DOHH2 (cell line): ENCODE measurements around the gene ROR1.

Experiments
- H3F3A ChIP-seq: fragments of 200-600 bp; sonication (generic), shearing (Covaris generic); 2 replicates; pipeline ENCODE4 v1.6.0; 2016; ENCODE audit warnings: antibody characterized with exemption, mild to moderate bottlenecking; ENCODE audit not compliant: control insufficient read depth, insufficient read depth
- H3K27ac ChIP-seq: fragments of 200-600 bp; sonication (generic); 2 replicates; pipeline ENCODE4 v1.5.1; 2014; ENCODE audit warnings: low read depth, mild to moderate bottlenecking, low read length, moderate library complexity
- H3K27me3 ChIP-seq: fragments of 200-600 bp; sonication (generic); 2 replicates; pipeline ENCODE4 v1.6.1; 2014; ENCODE audit warnings: mild to moderate bottlenecking, low read length, mixed read lengths; ENCODE audit not compliant: control insufficient read depth
- H3K36me3 ChIP-seq: fragments of 200-600 bp; sonication (generic); 2 replicates; pipeline ENCODE4 v1.6.1; 2014; ENCODE audit warnings: mild to moderate bottlenecking, low read length, moderate library complexity, mixed read lengths; ENCODE audit not compliant: control insufficient read depth
- H3K4me1 ChIP-seq: fragments of 200-600 bp; sonication (generic); 2 replicates; pipeline ENCODE4 v1.6.1; 2014; ENCODE audit warnings: mild to moderate bottlenecking, low read length, mixed read lengths; ENCODE audit not compliant: control insufficient read depth
- H3K4me2 ChIP-seq: fragments of 200-600 bp; sonication (generic); 2 replicates; pipeline ENCODE4 v1.6.0; 2014; ENCODE audit warnings: mild to moderate bottlenecking, low read length, moderate library complexity
- H3K4me3 ChIP-seq: fragments of 200-600 bp; sonication (generic); 2 replicates; pipeline ENCODE4 v1.5.1; 2014; ENCODE audit warnings: mild to moderate bottlenecking, low read length, mixed read lengths
- H3K79me2 ChIP-seq: fragments of 200-600 bp; sonication (generic); 2 replicates; pipeline ENCODE4 v1.6.1; 2014; ENCODE audit warnings: mild to moderate bottlenecking, low read length, mixed read lengths; ENCODE audit not compliant: control insufficient read depth
- H3K9me2 ChIP-seq: fragments of 200-600 bp; sonication (generic); replicated peaks from 2 replicates; pipeline ENCODE4 v1.6.1; 2014; ENCODE audit warnings: mild to moderate bottlenecking, low read length, mixed read lengths; ENCODE audit not compliant: control insufficient read depth
- H3K9me3 ChIP-seq: fragments of 200-600 bp; sonication (generic); 2 replicates; pipeline ENCODE4 v1.6.1; 2014; ENCODE audit warnings: antibody characterized with exemption, low read length, mixed read lengths; ENCODE audit not compliant: control insufficient read depth, insufficient read depth
- H4K20me1 ChIP-seq: fragments of 200-600 bp; sonication (generic); 2 replicates; pipeline ENCODE4 v1.6.0; 2014; ENCODE audit warnings: low read depth, mild to moderate bottlenecking, antibody characterized with exemption, low read length, moderate library complexity; ENCODE audit not compliant: control insufficient read depth, insufficient read depth
- CTCF ChIP-seq: fragments of 200-600 bp; sonication (generic); IDR thresholded peaks from one replicate; pipeline ENCODE4 v1.5.1; 2014; ENCODE audit warnings: antibody characterized with exemption, mild to moderate bottlenecking, low read depth, low read length; ENCODE audit not compliant: poor library complexity, severe bottlenecking
- EZH2phosphoT487 ChIP-seq: fragments of 200-600 bp; sonication (generic); IDR thresholded peaks from 2 replicates; pipeline ENCODE4 v1.6.1; 2017; ENCODE audit warnings: borderline replicate concordance, mild to moderate bottlenecking, antibody characterized with exemption, low read length, moderate library complexity, mixed read lengths

The ROR1 gene

GRCh38 chr1:64025051-64025450, 251.2 kb downstream of the ROR1 start:
- H4K20me1 ChIP-seq, result no peaks in the 10 kb centered on the region
- no peaks in the 10 kb centered on the region for H3F3A ChIP-seq
- no peaks in the 10 kb centered on the region for H3K9me3 ChIP-seq
- no peak overlapping the region for H3K4me3 ChIP-seq
- H3K79me2 ChIP-seq, result no peaks in the 10 kb centered on the region
- no peak overlapping the region for H3K4me2 ChIP-seq
- TF ChIP-seq CTCF (no peak), EZH2phosphoT487 (no peak)
- H3K9me2 ChIP-seq, result no peaks in the 10 kb centered on the region
- no peaks in the 10 kb centered on the region for H3K27me3 ChIP-seq
- H3K4me1 ChIP-seq, result no peaks in the 10 kb centered on the region
- H3K36me3 ChIP-seq, result no peaks in the 10 kb centered on the region
- no peak overlapping the region for H3K27ac ChIP-seq

GRCh38 chr1:64029037-64029436, 255.2 kb downstream of the ROR1 start:
- Histone ChIP-seq H3F3A (no peaks in the 10 kb centered on the region), H4K20me1 (no peaks in the 10 kb centered on the region), H3K27me3 (no peaks in the 10 kb centered on the region), H3K27ac (no peak overlapping the region), H3K9me2 (no peaks in the 10 kb centered on the region), H3K9me3 (no peaks in the 10 kb centered on the region), H3K36me3 (no peaks in the 10 kb centered on the region), H3K79me2 (no peaks in the 10 kb centered on the region), H3K4me2 (no peak overlapping the region), H3K4me1 (no peaks in the 10 kb centered on the region), H3K4me3 (no peak overlapping the region)
- TF ChIP-seq EZH2phosphoT487 (no peak), CTCF (no peak)

- Histone ChIP-seq H3K79me2 (no peaks in the 10 kb centered on the region), H4K20me1 (no peaks in the 10 kb centered on the region), H3K36me3 (no peaks in the 10 kb centered on the region), H3K9me3 (no peaks in the 10 kb centered on the region), H3K27me3 (no peaks in the 10 kb centered on the region), H3F3A (no peaks in the 10 kb centered on the region), H3K4me2 (no peak overlapping the region), H3K27ac (no peak overlapping the region), H3K4me3 (no peak overlapping the region), H3K9me2 (no peaks in the 10 kb centered on the region), H3K4me1 (no peaks in the 10 kb centered on the region)
- no peak for TF ChIP-seq EZH2phosphoT487
- TF ChIP-seq CTCF, result no peak
Observed at GRCh38 chr1:64030411-64030810, 256.6 kb downstream of the ROR1 start.

- H3K27ac ChIP-seq, result no peak overlapping the region
- H3F3A ChIP-seq, result no peaks in the 10 kb centered on the region
- no peak overlapping the region for H3K4me3 ChIP-seq
- H3K9me2 ChIP-seq, result no peaks in the 10 kb centered on the region
- H3K79me2 ChIP-seq, result no peaks in the 10 kb centered on the region
- no peaks in the 10 kb centered on the region for H4K20me1 ChIP-seq
- no peaks in the 10 kb centered on the region for H3K36me3 ChIP-seq
- H3K9me3 ChIP-seq, result no peaks in the 10 kb centered on the region
- TF ChIP-seq EZH2phosphoT487 (no peak), CTCF (no peak)
- H3K4me1 ChIP-seq, result no peaks in the 10 kb centered on the region
- no peaks in the 10 kb centered on the region for H3K27me3 ChIP-seq
- H3K4me2 ChIP-seq, result no peak overlapping the region
Observed at GRCh38 chr1:64031236-64031635, 257.4 kb downstream of the ROR1 start.
